OCI-LY3 (cell line): ENCODE results near the gene GOLGA6L25.
"Not testable (repeated sequence)": the region's sequence is repeated elsewhere in the genome, so short reads cannot be mapped to it uniquely, and the experiment has no call there.

ENCODE experiments used
- H2AFZ ChIP-seq: fragments of 200-600, 300-600 bp; shearing (Covaris generic); 2 replicates; pipeline ENCODE4 v1.6.0; 2014; ENCODE audit warnings: antibody characterized with exemption, low read depth, low read length
- H3K27ac ChIP-seq: fragments of 200-600, 300-600 bp; sonication (generic); 2 replicates; pipeline ENCODE4 v1.5.1; 2014; ENCODE audit warnings: mild to moderate bottlenecking, low read length, moderate library complexity, mixed read lengths
- H3K27me3 ChIP-seq: fragments of 200-600, 300-600 bp; sonication (generic); 2 replicates; pipeline ENCODE4 v1.6.1; 2014; ENCODE audit warnings: low read depth, low read length, mixed read lengths
- H3K36me3 ChIP-seq: fragments of 200-600, 300-600 bp; sonication (generic); replicated peaks from 2 replicates; pipeline ENCODE3; 2014; ENCODE audit warnings: low read depth, low read length, mixed read lengths
- H3K4me1 ChIP-seq: fragments of 300-600, 200-600 bp; sonication (generic); 2 replicates; pipeline ENCODE4 v1.6.1; 2014; ENCODE audit warnings: low read length, mixed read lengths
- H3K4me2 ChIP-seq: fragments of 200-600, 300-600 bp; sonication (generic); 2 replicates; pipeline ENCODE4 v1.6.1; 2014; ENCODE audit warnings: low read length, mixed read lengths
- H3K4me3 ChIP-seq: fragments of 300-600, 200-600 bp; sonication (generic); 2 replicates; pipeline ENCODE4 v1.5.1; 2014; ENCODE audit warnings: antibody characterized with exemption, mild to moderate bottlenecking, low read length, moderate library complexity
- H3K79me2 ChIP-seq: fragments of 300-600, 200-600 bp; shearing (Covaris generic); 2 replicates; pipeline ENCODE4 v1.6.1; 2014; ENCODE audit warnings: mild to moderate bottlenecking, low read length, mixed read lengths
- H3K9ac ChIP-seq: fragments of 300-600, 200-600 bp; shearing (Covaris generic); 2 replicates; pipeline ENCODE4 v1.6.0; 2014; ENCODE audit warnings: mild to moderate bottlenecking, low read length, moderate library complexity
- H3K9me3 ChIP-seq: fragments of 200-600, 300-600 bp; shearing (Covaris generic); 2 replicates; pipeline ENCODE4 v1.6.1; 2014; ENCODE audit warnings: low read length, mixed read lengths; ENCODE audit not compliant: insufficient read depth
- H4K20me1 ChIP-seq: fragments of 200-600, 300-600 bp; sonication (generic); 2 replicates; pipeline ENCODE4 v1.6.1; 2016; ENCODE audit warnings: low read length, mixed read lengths; ENCODE audit not compliant: insufficient read depth

The GOLGA6L25 gene

GRCh38 chr15:28593424-28594129 lies 40.2 kb downstream of the GOLGA6L25 start:
- not testable (repeated sequence) for H2AFZ ChIP-seq, H3K27me3 ChIP-seq, H3K79me2 ChIP-seq, H3K27ac ChIP-seq, H3K9me3 ChIP-seq, H3K9ac ChIP-seq, H3K4me3 ChIP-seq, H4K20me1 ChIP-seq, H3K36me3 ChIP-seq, H3K4me1 ChIP-seq, H3K4me2 ChIP-seq

GRCh38 chr15:28597471-28597870 lies 44.1 kb downstream of the GOLGA6L25 start:
- H2AFZ ChIP-seq, H3K27me3 ChIP-seq, H3K36me3 ChIP-seq, H3K27ac ChIP-seq, H3K9me3 ChIP-seq, H3K4me3 ChIP-seq, H3K79me2 ChIP-seq, H3K4me1 ChIP-seq, H3K9ac ChIP-seq, H4K20me1 ChIP-seq, H3K4me2 ChIP-seq: not testable (repeated sequence)

- not testable (repeated sequence) for H3K36me3 ChIP-seq, H2AFZ ChIP-seq, H3K27me3 ChIP-seq, H3K79me2 ChIP-seq, H3K4me2 ChIP-seq, H3K4me3 ChIP-seq, H3K27ac ChIP-seq, H3K9me3 ChIP-seq, H3K4me1 ChIP-seq, H4K20me1 ChIP-seq, H3K9ac ChIP-seq
These were observed 44.8 kb downstream of the GOLGA6L25 start for GRCh38 chr15:28598209-28598608.

GRCh38 chr15:28602152-28602551 lies 48.8 kb downstream of the GOLGA6L25 start:
- not testable (repeated sequence) for H3K9me3 ChIP-seq, H3K27me3 ChIP-seq, H3K27ac ChIP-seq, H2AFZ ChIP-seq, H3K4me2 ChIP-seq, H3K4me1 ChIP-seq, H4K20me1 ChIP-seq, H3K36me3 ChIP-seq, H3K79me2 ChIP-seq, H3K4me3 ChIP-seq, H3K9ac ChIP-seq
